HG02798 (cell line): ENCODE measurements around the gene EBF3.
"Not testable (repeated sequence)": the region's sequence is repeated elsewhere in the genome, so short reads cannot be mapped to it uniquely, and the experiment has no call there.

Source experiments
- ATAC-seq: cut with Tn5 transposase; IDR thresholded peaks from one replicate; pipeline ENCODE4 v1.9.1; 2021; ENCODE audit warnings: mild to moderate bottlenecking; ENCODE audit not compliant: unreplicated experiment, poor library complexity

Gene EBF3

GRCh38 chr10:129934196-129934925 lies 29.7 kb downstream of the EBF3 start:
- no peak for ATAC-seq

GRCh38 chr10:129933456-129934092 lies 30.5 kb downstream of the EBF3 start:
- ATAC-seq: no peak

DNA sequence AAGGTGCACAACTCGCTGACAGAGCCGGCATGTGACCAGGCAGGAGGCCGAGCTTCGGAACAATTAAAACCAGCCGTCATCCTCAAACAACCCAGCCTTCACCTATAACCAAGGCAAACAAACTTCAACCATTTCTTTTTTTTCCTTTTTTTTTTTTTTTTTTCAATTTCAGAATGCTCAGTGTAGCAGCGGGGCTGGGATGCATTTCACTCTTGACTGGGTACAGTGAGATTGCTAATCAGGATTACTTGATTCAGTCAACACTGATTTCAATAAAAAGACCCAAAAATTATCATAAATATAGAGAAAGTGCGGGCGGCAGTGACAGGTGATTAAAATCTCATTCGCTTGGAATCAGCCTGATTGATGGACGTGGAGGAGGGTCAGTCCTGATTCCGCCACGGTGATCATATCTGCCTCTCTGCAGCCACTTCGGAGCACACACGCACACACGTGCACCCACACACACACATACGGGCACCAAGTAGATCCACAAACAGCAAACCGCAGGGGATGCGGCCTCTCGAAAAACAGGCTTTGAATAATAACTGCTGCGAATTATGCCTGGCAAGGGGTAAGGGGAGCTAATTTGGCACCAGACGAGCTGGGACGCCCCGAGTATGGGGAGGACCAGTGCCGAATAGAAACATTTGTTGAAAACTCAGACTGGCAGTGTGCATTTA lies 31.2 kb downstream of the EBF3 start:
- ATAC-seq: no peak

DNA sequence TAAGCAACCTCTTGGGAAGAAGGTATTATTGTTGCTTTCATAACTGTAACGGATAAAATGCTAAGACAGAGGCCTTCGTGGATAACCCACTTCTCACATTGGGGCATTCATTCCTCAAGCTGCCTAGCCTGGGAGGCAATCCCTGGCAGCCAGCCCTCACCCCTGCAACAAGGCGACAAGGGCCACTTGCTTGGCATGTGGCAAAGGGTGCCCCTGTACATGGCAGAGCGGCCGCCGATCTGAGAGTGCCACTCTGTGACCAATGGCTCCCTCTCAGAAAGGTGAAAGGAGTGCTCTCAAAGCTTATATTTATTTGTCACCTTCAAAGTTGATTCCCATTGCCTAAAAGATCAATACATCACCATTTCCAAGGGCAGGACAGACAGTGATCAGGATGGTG lies 31.9 kb downstream of the EBF3 start:
- ATAC-seq: no peak

DNA sequence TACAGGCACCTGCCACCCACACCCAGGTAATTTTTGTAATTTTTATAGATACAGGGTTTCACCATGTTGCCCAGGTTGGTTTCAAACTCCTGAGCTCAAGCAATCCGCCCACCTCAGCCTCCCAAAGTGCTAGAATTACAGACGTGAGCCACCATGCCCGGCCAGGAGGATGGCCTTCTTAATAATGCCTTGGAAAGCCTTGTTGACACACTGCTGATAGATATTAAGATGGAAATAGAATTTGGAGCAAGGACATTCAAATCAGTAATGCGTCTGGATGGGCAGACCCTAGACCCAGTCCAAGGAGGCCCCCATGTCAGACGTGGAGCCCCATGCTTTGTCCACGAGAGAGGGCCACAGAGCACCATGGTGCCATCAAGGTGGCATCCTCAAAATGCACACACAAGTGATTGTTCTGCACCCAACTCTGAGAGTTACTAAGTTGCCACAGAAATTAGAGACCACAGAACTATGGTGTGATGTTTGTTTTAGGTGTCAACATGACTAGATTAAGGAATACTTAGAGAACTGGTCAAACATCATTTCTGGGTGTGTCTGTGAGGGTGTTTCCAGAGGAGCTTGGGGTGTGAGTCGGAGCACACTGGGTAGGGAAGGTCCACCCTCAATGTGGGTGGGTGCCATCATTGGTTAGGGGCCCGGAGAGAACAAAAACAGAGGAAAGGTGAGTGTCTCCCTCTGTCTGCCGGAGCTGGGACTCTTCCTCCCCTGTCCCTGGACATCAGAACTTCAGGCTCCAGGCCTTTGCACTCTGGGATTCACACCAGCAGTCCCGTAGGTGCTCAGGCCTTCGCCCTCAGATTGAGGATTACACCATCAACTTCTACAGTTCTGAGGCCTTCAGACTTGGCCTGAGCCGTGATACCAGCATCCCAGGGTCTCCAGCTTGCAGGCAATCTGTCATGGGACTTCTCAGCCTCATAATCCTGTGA lies 34.5 kb downstream of the EBF3 start:
- ATAC-seq: no peak

- no peak for ATAC-seq
Measured at GRCh38 chr10:129927351-129928120, 36.5 kb downstream of the EBF3 start.

- ATAC-seq: no peak
Measured at GRCh38 chr10:129926066-129927055, 37.7 kb downstream of the EBF3 start.

DNA sequence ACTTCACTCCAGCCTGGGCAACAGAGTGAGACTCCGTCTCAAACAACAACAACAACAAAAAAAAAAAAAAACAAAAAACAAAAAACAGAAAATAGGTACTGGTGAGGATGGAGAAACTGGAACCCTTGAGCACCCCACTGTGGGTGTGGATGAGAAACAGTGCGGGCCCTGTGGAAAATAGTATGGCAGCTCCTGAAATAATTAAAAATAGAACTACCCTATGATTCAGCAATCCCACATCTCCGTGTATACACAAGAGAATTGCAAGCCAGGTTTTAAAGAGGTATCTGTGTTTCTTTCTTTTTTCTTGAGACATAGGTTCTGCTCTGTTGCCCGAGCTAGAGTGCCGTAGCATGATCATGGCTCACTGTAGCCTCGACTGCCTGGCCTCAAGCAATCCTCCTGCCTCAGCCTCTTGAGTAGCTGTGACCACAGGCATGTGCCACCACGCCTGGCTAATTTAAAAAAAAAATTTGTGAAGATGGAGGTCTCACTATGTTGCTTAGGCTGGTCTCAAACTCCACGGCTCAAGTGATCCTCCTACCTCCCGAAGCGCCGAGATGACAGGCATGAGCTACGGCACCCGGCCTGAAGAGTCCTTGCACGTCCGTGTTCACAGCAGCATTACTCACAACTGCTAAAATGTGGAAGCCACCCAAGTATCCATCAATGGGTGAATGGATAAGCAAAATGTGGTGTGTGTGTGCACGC lies 39.5 kb downstream of the EBF3 start:
- ATAC-seq: no peak

- no peak for ATAC-seq
Measured at GRCh38 chr10:129922598-129923123, 41.4 kb downstream of the EBF3 start.

GRCh38 chr10:129921801-129922597 lies 42.1 kb downstream of the EBF3 start:
- ATAC-seq: no peak

DNA sequence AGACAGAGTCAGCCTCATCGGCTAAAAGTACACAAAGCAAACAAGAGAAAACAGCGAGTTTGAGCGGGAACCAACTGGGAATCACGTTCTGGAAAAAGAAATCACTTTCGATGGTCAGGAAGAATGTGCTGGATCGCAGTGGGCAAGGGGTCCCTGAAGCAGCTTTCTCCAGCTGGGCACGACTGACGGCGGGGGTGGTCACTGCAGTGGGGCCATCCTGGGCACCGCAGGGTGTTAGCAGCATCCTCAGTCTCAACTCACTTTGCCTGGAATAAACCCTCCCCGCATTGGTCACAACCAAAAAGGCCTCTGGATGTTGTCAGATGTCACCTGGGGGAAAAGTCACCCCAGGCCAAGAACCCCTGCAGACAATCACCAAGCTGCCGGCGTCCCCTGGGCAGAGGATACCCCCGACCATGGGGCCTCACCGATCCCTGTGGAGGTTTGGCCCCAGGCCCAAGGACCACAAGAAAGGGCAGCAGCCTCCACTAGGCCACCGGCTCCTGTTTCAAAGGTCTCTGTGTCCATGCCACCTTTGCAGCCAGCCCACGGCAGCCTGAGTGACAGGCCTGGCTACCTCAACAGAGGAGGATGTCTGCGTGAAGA lies 42.9 kb downstream of the EBF3 start:
- ATAC-seq: no peak

GRCh38 chr10:129920187-129920586 lies 43.9 kb downstream of the EBF3 start:
- not testable (repeated sequence) for ATAC-seq

DNA sequence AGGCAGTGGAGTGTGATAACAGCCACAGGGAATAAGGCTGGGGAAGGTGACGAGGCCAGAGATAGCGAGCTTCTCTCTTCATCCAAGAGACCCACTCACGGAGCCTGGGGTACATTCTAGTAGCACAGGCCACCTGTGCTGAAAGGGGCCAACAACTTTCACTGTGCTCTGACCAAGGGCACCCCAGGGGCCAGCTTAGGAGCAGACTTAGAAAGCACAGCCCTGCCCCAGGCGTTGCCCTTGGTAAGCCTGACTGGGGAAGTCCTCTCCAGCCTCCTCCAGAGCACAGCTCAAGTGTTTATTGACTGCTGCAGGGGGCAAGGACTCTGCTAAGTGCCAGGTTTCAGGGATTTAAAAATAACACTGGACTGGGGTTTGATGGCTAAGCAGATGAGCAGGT lies 44.7 kb downstream of the EBF3 start:
- ATAC-seq: no peak

- no peak for ATAC-seq
Measured at GRCh38 chr10:129918836-129919235, 45.2 kb downstream of the EBF3 start.

DNA sequence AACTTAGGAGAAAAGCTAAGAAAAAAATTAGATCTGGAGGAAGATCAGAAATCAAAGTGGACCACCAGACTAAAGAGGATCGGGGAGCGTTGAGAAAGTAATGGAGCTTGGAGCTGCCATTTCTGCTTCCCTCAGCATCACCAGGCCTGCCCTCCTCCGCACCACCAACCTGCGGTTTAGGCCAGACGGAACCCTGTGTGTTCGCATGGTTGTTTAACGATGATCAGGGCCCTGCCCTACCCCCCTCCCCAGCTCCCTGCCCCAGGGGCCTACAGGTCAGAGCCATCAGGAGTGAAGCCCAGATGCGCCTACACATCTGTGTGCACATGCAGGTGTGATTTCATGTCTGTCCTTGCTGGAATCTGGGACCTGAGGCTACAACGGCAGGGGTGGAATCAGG lies 45.7 kb downstream of the EBF3 start:
- no peak for ATAC-seq

- no peak for ATAC-seq
Measured at GRCh38 chr10:129917936-129918335, 46.1 kb downstream of the EBF3 start.
